ENCODE results near the gene NAT10.

GRCh38 chr11:34169686-34170085 lies 64.3 kb downstream of the NAT10 start:
- TF ChIP-seq POLR2AphosphoS5 (IDR thresholded peaks at IDR 0.05; ENCODE audit: low read depth, low read length) (no peak), REST (IDR thresholded peaks at IDR 0.05; ENCODE audit: insufficient read depth in 1 of 2, low read depth in 2 of 2, low read length in 2 of 2) (no peak), SIN3A (IDR thresholded peaks at IDR 0.05; ENCODE audit: borderline replicate concordance, insufficient read depth, low read length) (no peak), TAF1 (IDR thresholded peaks at IDR 0.05; ENCODE audit: borderline replicate concordance, insufficient read depth, low read length) (no peak)
